Measurements from ENCODE around the gene DIP2B.

- TF ChIP-seq CTCF (IDR thresholded peaks at IDR 0.05; ENCODE audit: insufficient read depth, low read length, poor library complexity, severe bottlenecking) (no peak), EZH2phosphoT487 (conservative IDR thresholded peaks at IDR 0.05; ENCODE audit: low read length) (no peak)
Observed at GRCh38 chr12:50715174-50715573, 210.4 kb downstream of the DIP2B start.

Data from SU-DHL-6 (cell line).